Skin epidermis (tissue), 12 donors: Measurements from ENCODE around the gene NAV1.
A peak's percentile ranks its signal among the peaks of the same experiment; 100 is the strongest.

Experiments
- H3K27ac ChIP-seq, 21 experiments: fragments of 200-600 bp; sonication (generic) in 11 of 21; one replicate each; pipeline ENCODE4 v1.5.0; 2020; ENCODE audit warnings: mild to moderate bottlenecking in 3 of 21, inconsistent platforms in 2 of 21, moderate library complexity in 2 of 21
- H3K4me3 ChIP-seq, 7 experiments: fragments of 200-600 bp; sonication (generic) in 2 of 7; one replicate each; pipeline ENCODE4 v1.5.0; 2020; ENCODE audit warnings: inconsistent platforms in 2 of 7, mild to moderate bottlenecking in 2 of 7, moderate library complexity in 1 of 7

NAV1 gene

GRCh38 chr1:201503397-201504176 is 35.3 kb upstream of the NAV1 start:
- H3K4me3 ChIP-seq: peak overlapping the region in 1 of 7 experiments; percentile 7

GRCh38 chr1:201504179-201504631 is 34.7 kb upstream of the NAV1 start:
- Histone ChIP-seq H3K27ac (peak overlapping the region in 13 of 21 experiments; percentile 11 to 95 (median 66)), H3K4me3 (peak overlapping the region in 1 of 7 experiments; percentile 7)

More at GRCh38 chr1:201503397-201504176, 35.3 kb upstream of the NAV1 start:
- H3K27ac ChIP-seq: peak overlapping the region in 15 of 21 experiments; percentile 15 to 95 (median 60)

- H3K4me3 ChIP-seq: peak overlapping the region in 2 of 7 experiments; percentile 68 to 79
- H3K27ac ChIP-seq: peak overlapping the region in 9 of 21 experiments; percentile 39 to 95 (median 87)
These were observed 34.0 kb upstream of the NAV1 start for GRCh38 chr1:201504799-201505502.

GRCh38 chr1:201505503-201505890 is 33.4 kb upstream of the NAV1 start:
- H3K27ac ChIP-seq: peak overlapping the region in 16 of 21 experiments; percentile 63 to 95 (median 90)
- H3K4me3 ChIP-seq: peak overlapping the region in 6 of 7 experiments; percentile 55 to 95 (median 69)

- Histone ChIP-seq H3K4me3 (peak overlapping the region; percentile 55 to 95 (median 70)), H3K27ac (peak overlapping the region in 20 of 21 experiments; percentile 63 to 95 (median 89))
These were observed 32.8 kb upstream of the NAV1 start for GRCh38 chr1:201506092-201506491.

GRCh38 chr1:201506557-201507359 is 32.2 kb upstream of the NAV1 start, which contains the start of gene CSRP1:
Gene CSRP1, minus strand, starts transcription at chr1:201507123. Its CDS starts 10,820 bp downstream, at chr1:201496303.
- H3K27ac ChIP-seq: peak within 1 kb of the TSS; percentile 63 to 95 (median 89)
- peak within 1 kb of the TSS; percentile 55 to 95 (median 70) for H3K4me3 ChIP-seq

- peak overlapping the region; percentile 63 to 95 (median 89) for H3K27ac ChIP-seq
These were observed 31.6 kb upstream of the NAV1 start for GRCh38 chr1:201507360-201507675.

GRCh38 chr1:201508809-201509208 is 30.1 kb upstream of the NAV1 start:
- H3K27ac ChIP-seq: no peak overlapping the region
- no peak overlapping the region for H3K4me3 ChIP-seq

More at GRCh38 chr1:201507360-201507675, 31.6 kb upstream of the NAV1 start:
- peak overlapping the region; percentile 55 to 95 (median 70) for H3K4me3 ChIP-seq

GRCh38 chr1:201509601-201510374 is 29.1 kb upstream of the NAV1 start:
- Histone ChIP-seq H3K27ac (no peak overlapping the region), H3K4me3 (no peak overlapping the region)

- no peak overlapping the region for H3K27ac ChIP-seq
- H3K4me3 ChIP-seq: no peak overlapping the region
These were observed 28.2 kb upstream of the NAV1 start for GRCh38 chr1:201510734-201511133.

- H3K27ac ChIP-seq: peak overlapping the region in 10 of 21 experiments; percentile 6 to 75 (median 61)
These were observed 27.5 kb upstream of the NAV1 start for GRCh38 chr1:201511396-201511940.

GRCh38 chr1:201511941-201512539 is 26.9 kb upstream of the NAV1 start:
- Histone ChIP-seq H3K27ac (peak overlapping the region in 13 of 21 experiments; percentile 6 to 75 (median 58)), H3K4me3 (no peak overlapping the region)

More at GRCh38 chr1:201511396-201511940, 27.5 kb upstream of the NAV1 start:
- no peak overlapping the region for H3K4me3 ChIP-seq

- H3K4me3 ChIP-seq: no peak overlapping the region
- H3K27ac ChIP-seq: peak overlapping the region in 2 of 21 experiments; percentile 5 to 44
These were observed 25.3 kb upstream of the NAV1 start for GRCh38 chr1:201513498-201514243.

GRCh38 chr1:201514466-201514865 is 24.5 kb upstream of the NAV1 start:
- Histone ChIP-seq H3K4me3 (no peak overlapping the region), H3K27ac (no peak overlapping the region)

GRCh38 chr1:201515062-201515750 is 23.7 kb upstream of the NAV1 start:
- Histone ChIP-seq H3K4me3 (no peak overlapping the region), H3K27ac (no peak overlapping the region)

- Histone ChIP-seq H3K27ac (no peak overlapping the region), H3K4me3 (no peak overlapping the region)
These were observed 23.0 kb upstream of the NAV1 start for GRCh38 chr1:201515895-201516294.
